ENCODE data around the gene MTA1. TPM values are rescaled to one million over a fixed set of nuclear protein-coding genes. Genes with fewer than 3 reads are reported as not detected.

The MTA1 gene
- polyA plus RNA-seq, 1 of the 3 experiments (the other 2 are of a cell fraction) = 96.3 TPM

GRCh38 chr14:105436891-105437722 is 17.5 kb downstream of the MTA1 start:
- Histone ChIP-seq H3K4me3 (ENCODE audit: low read depth in 2 of 2, low read length in 1 of 2) (no peak overlapping the region), H3K9ac (no peak overlapping the region), H3K4me2 (no peak overlapping the region), H3K79me2 (ENCODE audit: insufficient read depth) (peaks cover 81% of the 10 kb centered on the region), H3K36me3 (replicated peaks in 1 of 2; ENCODE audit: control insufficient read depth in 1 of 2, insufficient read depth in 2 of 2, low read length in 1 of 2) (peaks cover 5 to 20% of the 10 kb centered on the region in 2 experiments), H3F3A (replicated peaks; ENCODE audit: insufficient read depth) (peaks cover 3% of the 10 kb centered on the region), H4K20me1 (ENCODE audit: insufficient read depth) (peaks cover 80% of the 10 kb centered on the region), H2AFZ (ENCODE audit: low read depth) (no peak overlapping the region), H3K9me3 (no peaks in the 10 kb centered on the region), H3K4me1 (ENCODE audit: control insufficient read depth in 1 of 2, insufficient read depth in 2 of 2, low read depth in 1 of 2, low read length in 1 of 2) (peaks cover 0 to 8% of the 10 kb centered on the region in 2 experiments; a peak in 1 of 4 replicates), H3K27me3 (ENCODE audit: insufficient read depth) (no peaks in the 10 kb centered on the region), H3K27ac (ENCODE audit: low read depth in 2 of 2, low read length in 1 of 2) (no peak overlapping the region; a peak in 1 of 4 replicates), H3K9me2 (no peaks in the 10 kb centered on the region)
- TF ChIP-seq EP300 (IDR thresholded peaks at IDR 0.05; ENCODE audit: borderline replicate concordance in 1 of 2, low read depth in 1 of 2, low read length in 1 of 2) (no peak), RXRA (IDR thresholded peaks at IDR 0.05; ENCODE audit: borderline replicate concordance, low read depth) (no peak), CHD2 (IDR thresholded peaks at IDR 0.05; ENCODE audit: low read length, partially characterized antibody) (no peak), MEF2A (IDR thresholded peaks at IDR 0.05; ENCODE audit: borderline replicate concordance, low read depth) (no peak), RFX5 (IDR thresholded peaks at IDR 0.05; ENCODE audit: low read length) (no peak), GABPA (IDR thresholded peaks at IDR 0.05; ENCODE audit: low read depth) (no peak), FOXM1 (IDR thresholded peaks at IDR 0.05; ENCODE audit: low read depth) (no peak), RCOR1 (IDR thresholded peaks at IDR 0.05; ENCODE audit: low read length) (no peak), TEAD4 (IDR thresholded peaks at IDR 0.05; ENCODE audit: borderline replicate concordance, insufficient read depth) (no peak), EZH2phosphoT487 (IDR thresholded peaks at IDR 0.05; ENCODE audit: borderline replicate concordance, low read depth) (no peak), MAX (IDR thresholded peaks at IDR 0.05; ENCODE audit: low read depth) (no peak), SIN3A (IDR thresholded peaks at IDR 0.05; ENCODE audit: borderline replicate concordance, low read depth, low read length) (no peak), MXI1 (IDR thresholded peaks at IDR 0.05; ENCODE audit: low read depth, low read length) (no peak)
- TF ChIP-seq, protein P1, sequence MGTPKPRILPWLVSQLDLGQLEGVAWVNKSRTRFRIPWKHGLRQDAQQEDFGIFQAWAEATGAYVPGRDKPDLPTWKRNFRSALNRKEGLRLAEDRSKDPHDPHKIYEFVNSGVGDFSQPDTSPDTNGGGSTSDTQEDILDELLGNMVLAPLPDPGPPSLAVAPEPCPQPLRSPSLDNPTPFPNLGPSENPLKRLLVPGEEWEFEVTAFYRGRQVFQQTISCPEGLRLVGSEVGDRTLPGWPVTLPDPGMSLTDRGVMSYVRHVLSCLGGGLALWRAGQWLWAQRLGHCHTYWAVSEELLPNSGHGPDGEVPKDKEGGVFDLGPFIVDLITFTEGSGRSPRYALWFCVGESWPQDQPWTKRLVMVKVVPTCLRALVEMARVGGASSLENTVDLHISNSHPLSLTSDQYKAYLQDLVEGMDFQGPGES (IDR thresholded peaks at IDR 0.05; ENCODE audit: low read depth, low read length) = no peak
- TF ChIP-seq, protein P2, sequence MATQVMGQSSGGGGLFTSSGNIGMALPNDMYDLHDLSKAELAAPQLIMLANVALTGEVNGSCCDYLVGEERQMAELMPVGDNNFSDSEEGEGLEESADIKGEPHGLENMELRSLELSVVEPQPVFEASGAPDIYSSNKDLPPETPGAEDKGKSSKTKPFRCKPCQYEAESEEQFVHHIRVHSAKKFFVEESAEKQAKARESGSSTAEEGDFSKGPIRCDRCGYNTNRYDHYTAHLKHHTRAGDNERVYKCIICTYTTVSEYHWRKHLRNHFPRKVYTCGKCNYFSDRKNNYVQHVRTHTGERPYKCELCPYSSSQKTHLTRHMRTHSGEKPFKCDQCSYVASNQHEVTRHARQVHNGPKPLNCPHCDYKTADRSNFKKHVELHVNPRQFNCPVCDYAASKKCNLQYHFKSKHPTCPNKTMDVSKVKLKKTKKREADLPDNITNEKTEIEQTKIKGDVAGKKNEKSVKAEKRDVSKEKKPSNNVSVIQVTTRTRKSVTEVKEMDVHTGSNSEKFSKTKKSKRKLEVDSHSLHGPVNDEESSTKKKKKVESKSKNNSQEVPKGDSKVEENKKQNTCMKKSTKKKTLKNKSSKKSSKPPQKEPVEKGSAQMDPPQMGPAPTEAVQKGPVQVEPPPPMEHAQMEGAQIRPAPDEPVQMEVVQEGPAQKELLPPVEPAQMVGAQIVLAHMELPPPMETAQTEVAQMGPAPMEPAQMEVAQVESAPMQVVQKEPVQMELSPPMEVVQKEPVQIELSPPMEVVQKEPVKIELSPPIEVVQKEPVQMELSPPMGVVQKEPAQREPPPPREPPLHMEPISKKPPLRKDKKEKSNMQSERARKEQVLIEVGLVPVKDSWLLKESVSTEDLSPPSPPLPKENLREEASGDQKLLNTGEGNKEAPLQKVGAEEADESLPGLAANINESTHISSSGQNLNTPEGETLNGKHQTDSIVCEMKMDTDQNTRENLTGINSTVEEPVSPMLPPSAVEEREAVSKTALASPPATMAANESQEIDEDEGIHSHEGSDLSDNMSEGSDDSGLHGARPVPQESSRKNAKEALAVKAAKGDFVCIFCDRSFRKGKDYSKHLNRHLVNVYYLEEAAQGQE (IDR thresholded peaks at IDR 0.05; ENCODE audit: low read depth, low read length) = no peak
- TF ChIP-seq, protein P3, sequence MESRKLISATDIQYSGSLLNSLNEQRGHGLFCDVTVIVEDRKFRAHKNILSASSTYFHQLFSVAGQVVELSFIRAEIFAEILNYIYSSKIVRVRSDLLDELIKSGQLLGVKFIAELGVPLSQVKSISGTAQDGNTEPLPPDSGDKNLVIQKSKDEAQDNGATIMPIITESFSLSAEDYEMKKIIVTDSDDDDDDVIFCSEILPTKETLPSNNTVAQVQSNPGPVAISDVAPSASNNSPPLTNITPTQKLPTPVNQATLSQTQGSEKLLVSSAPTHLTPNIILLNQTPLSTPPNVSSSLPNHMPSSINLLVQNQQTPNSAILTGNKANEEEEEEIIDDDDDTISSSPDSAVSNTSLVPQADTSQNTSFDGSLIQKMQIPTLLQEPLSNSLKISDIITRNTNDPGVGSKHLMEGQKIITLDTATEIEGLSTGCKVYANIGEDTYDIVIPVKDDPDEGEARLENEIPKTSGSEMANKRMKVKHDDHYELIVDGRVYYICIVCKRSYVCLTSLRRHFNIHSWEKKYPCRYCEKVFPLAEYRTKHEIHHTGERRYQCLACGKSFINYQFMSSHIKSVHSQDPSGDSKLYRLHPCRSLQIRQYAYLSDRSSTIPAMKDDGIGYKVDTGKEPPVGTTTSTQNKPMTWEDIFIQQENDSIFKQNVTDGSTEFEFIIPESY (IDR thresholded peaks at IDR 0.05; ENCODE audit: borderline replicate concordance, low read depth) = no peak
- TF ChIP-seq, protein P4, sequence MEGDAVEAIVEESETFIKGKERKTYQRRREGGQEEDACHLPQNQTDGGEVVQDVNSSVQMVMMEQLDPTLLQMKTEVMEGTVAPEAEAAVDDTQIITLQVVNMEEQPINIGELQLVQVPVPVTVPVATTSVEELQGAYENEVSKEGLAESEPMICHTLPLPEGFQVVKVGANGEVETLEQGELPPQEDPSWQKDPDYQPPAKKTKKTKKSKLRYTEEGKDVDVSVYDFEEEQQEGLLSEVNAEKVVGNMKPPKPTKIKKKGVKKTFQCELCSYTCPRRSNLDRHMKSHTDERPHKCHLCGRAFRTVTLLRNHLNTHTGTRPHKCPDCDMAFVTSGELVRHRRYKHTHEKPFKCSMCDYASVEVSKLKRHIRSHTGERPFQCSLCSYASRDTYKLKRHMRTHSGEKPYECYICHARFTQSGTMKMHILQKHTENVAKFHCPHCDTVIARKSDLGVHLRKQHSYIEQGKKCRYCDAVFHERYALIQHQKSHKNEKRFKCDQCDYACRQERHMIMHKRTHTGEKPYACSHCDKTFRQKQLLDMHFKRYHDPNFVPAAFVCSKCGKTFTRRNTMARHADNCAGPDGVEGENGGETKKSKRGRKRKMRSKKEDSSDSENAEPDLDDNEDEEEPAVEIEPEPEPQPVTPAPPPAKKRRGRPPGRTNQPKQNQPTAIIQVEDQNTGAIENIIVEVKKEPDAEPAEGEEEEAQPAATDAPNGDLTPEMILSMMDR (IDR thresholded peaks at IDR 0.05) = no peak
- POLR2A ChIA-PET = no interaction called here
- WGBS (ENCODE audit: low lambda C conversion rate) = 96% methylated on average over 13 of the region's 31 CpGs
- no peak for DNase-seq
- CTCF ChIA-PET = interaction anchor here (0.9 to 3.8 kb wide), 3 partner anchors 11 to 49 kb away, joined by 3 to 18 read pairs (median 14); partner anchors contain the start of gene CRIP1
